PC-3 (cell line): ENCODE results near the gene HNRNPH3. TPM values are rescaled to one million over a fixed set of nuclear protein-coding genes. Genes with fewer than 3 reads are reported as not detected.

Experiments
- ATAC-seq: fragments of 200-7000 bp; cut with Tn5 transposase; 2 replicates; pipeline ENCODE4 v1.9.1; 2020; ENCODE audit warnings: mild to moderate bottlenecking, moderate library complexity
- BruUV-seq: library from RNA; stranded (reverse); fragments of 400-500 nt; replicated peaks from 2 replicates; lab custom pipeline; 2021; lab: Mats Ljungman, UMichigan
- CTCF ChIA-PET: fragments of 300-600 bp; sonication (Branson Sonifier 250); formaldehyde crosslinking; loops from one replicate; lab custom pipeline; 2022; ENCODE audit warnings: antibody characterized with exemption; lab: Charles Lee
- POLR2A ChIA-PET: fragments of 300-600 bp; sonication (Branson Sonifier 250); formaldehyde crosslinking; loops from one replicate; lab custom pipeline; 2022; ENCODE audit warnings: antibody characterized with exemption; ENCODE audit not compliant: unreplicated experiment; lab: Charles Lee
- DNase-seq: peaks from one replicate; pipeline ENCODE4 v3.0.0-alpha.2; 2015
- H2AFZ ChIP-seq: fragments of 300-600 bp; sonication (generic); 2 replicates; pipeline ENCODE4 v1.6.0; 2016; ENCODE audit warnings: antibody characterized with exemption, low read length
- H3F3A ChIP-seq: fragments of 300-600 bp; sonication (generic); one replicate; pipeline ENCODE4 v1.6.0; 2017; ENCODE audit warnings: antibody characterized with exemption, low read length, control low read depth, mild to moderate bottlenecking; ENCODE audit not compliant: unreplicated experiment
- H3K27ac ChIP-seq: fragments of 300-600 bp; sonication (generic); 2 replicates; pipeline ENCODE4 v1.5.1; 2016; ENCODE audit warnings: mild to moderate bottlenecking, low read length
- H3K27me3 ChIP-seq: fragments of 300-600 bp; sonication (generic); 2 replicates; pipeline ENCODE4 v1.6.1; 2016; ENCODE audit warnings: low read length, mixed read lengths
- H3K36me3 ChIP-seq: fragments of 300-600 bp; sonication (generic); 2 replicates; pipeline ENCODE4 v1.6.1; 2016; ENCODE audit warnings: low read depth, mixed run types, low read length, mixed read lengths
- H3K4me1 ChIP-seq: fragments of 300-600 bp; sonication (generic); 2 replicates; pipeline ENCODE4 v1.5.1; 2016; ENCODE audit warnings: low read length; ENCODE audit not compliant: insufficient read depth
- H3K4me2 ChIP-seq: fragments of 300-600 bp; sonication (generic); 2 replicates; pipeline ENCODE4 v1.6.0; 2016; ENCODE audit warnings: low read length
- H3K4me3 ChIP-seq: fragments of 300-600 bp; sonication (generic); 2 replicates; pipeline ENCODE4 v1.5.1; 2016; ENCODE audit warnings: mild to moderate bottlenecking, low read length, mixed read lengths
- H3K79me2 ChIP-seq: fragments of 300-600 bp; sonication (generic); 2 replicates; pipeline ENCODE4 v1.6.1; 2017; ENCODE audit warnings: low read length, mixed read lengths
- H3K9ac ChIP-seq: fragments of 300-600 bp; sonication (generic); 2 replicates; pipeline ENCODE4 v1.6.0; 2016; ENCODE audit warnings: mild to moderate bottlenecking, low read length
- H3K9me2 ChIP-seq: fragments of 300-600 bp; sonication (generic); replicated peaks from 2 replicates; pipeline ENCODE4 v1.6.1; 2016; ENCODE audit warnings: mixed run types, low read length, mixed read lengths
- H3K9me3 ChIP-seq: fragments of 300-600 bp; sonication (generic); 2 replicates; pipeline ENCODE4 v1.6.1; 2016; ENCODE audit warnings: low read length, mixed read lengths
- H4K20me1 ChIP-seq: fragments of 300-600 bp; sonication (generic); 2 replicates; pipeline ENCODE4 v1.6.1; 2016; ENCODE audit warnings: low read length, mixed read lengths
- CTCF ChIP-seq: fragments of 300-600 bp; sonication (generic); conservative IDR thresholded peaks from 2 replicates; pipeline ENCODE4 v1.5.1; 2017; ENCODE audit warnings: antibody characterized with exemption, low read depth, mild to moderate bottlenecking, low read length
- EZH2 ChIP-seq: fragments of 300-600 bp; sonication (generic); IDR thresholded peaks from one replicate; pipeline ENCODE4 v1.6.1; 2017; ENCODE audit warnings: antibody characterized with exemption, mild to moderate bottlenecking, low read length; ENCODE audit not compliant: unreplicated experiment
- EZH2phosphoT487 ChIP-seq: fragments of 300-600 bp; sonication (generic); IDR thresholded peaks from 2 replicates; pipeline ENCODE4 v1.6.1; 2018; ENCODE audit warnings: mild to moderate bottlenecking, antibody characterized with exemption, low read length, borderline replicate concordance
- intact Hi-C: fragments of 100-400 bp; cut with micrococcal nuclease; formaldehyde crosslinking; loops from 2 replicates; pipeline ENCODE4 v1.9.0; 2023
- total RNA-seq: library from RNA; depleted of rRNA; stranded (reverse); fragments of >200 nt; gene quantifications from 2 replicates; pipeline ENCODE4 v1.2.3, GENCODE V29; 2014

HNRNPH3 gene
- total RNA-seq, 1 experiment from 2014 or later = 40.5 TPM

GRCh38 chr10:68296843-68297663 is 34.8 kb upstream of the HNRNPH3 start:
- Histone ChIP-seq H2AFZ (no peak overlapping the region), H3K4me1 (peaks cover 7% of the 10 kb centered on the region; the same call in 1 of the 2 replicates), H3K4me3 (no peak overlapping the region), H3K9me2 (no peaks in the 10 kb centered on the region), H4K20me1 (no peaks in the 10 kb centered on the region), H3K79me2 (no peaks in the 10 kb centered on the region), H3K9me3 (no peaks in the 10 kb centered on the region), H3K36me3 (no peaks in the 10 kb centered on the region), H3F3A (no peaks in the 10 kb centered on the region), H3K27ac (no peak overlapping the region), H3K4me2 (no peak overlapping the region), H3K27me3 (no peaks in the 10 kb centered on the region), H3K9ac (no peak overlapping the region)
- no TSS peak for BruUV-seq
- DNase-seq (no peak), ATAC-seq (no peak)
- no peak for TF ChIP-seq EZH2phosphoT487
- TF ChIP-seq CTCF = no peak
- no peak for TF ChIP-seq EZH2
- intact Hi-C loops = no loop called here
- CTCF ChIA-PET = no interaction called here
- POLR2A ChIA-PET = no interaction called here

DNA sequence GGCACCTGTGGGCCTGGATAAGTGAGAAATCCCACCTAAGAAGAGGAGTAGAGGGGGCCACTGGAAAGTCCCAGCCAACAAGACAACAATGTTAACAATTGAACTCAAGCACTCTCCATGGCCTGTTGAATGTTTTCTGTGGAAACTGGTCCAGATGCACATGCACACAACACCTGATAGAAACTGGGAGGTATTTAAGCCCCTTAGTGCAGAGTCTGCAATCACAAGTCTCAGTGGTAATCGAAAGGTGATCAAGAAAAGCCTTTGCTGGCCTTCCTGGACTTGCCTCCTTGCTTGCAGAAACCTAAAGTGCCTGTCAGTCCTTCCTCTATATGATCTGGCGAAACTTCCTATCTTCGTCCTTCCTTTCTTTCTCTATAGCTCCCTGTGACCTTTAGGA is 30.6 kb upstream of the HNRNPH3 start:
- no peaks in the 10 kb centered on the region for H3K27me3 ChIP-seq
- H3K9me3 ChIP-seq = no peaks in the 10 kb centered on the region
- ChIA-PET POLR2A (interaction anchor here (0.5 kb wide), 1 partner anchor 194 kb away, joined by 3 read pairs; no protein-coding TSS in a partner anchor), CTCF (interaction anchor here (0.5 to 4.0 kb wide), 8 partner anchors 12 to 446 kb away, joined by 3 to 130 read pairs (median 4); no protein-coding TSS in a partner anchor)
- H3F3A ChIP-seq = no peaks in the 10 kb centered on the region
- no TSS peak for BruUV-seq
- no peaks in the 10 kb centered on the region for H4K20me1 ChIP-seq
- H3K4me1 ChIP-seq = peaks cover 8% of the 10 kb centered on the region; the same call in 1 of the 2 replicates
- no peaks in the 10 kb centered on the region for H3K9me2 ChIP-seq
- no peak overlapping the region for H3K4me3 ChIP-seq
- no peak for TF ChIP-seq EZH2phosphoT487
- no peak for TF ChIP-seq EZH2
- TF ChIP-seq CTCF = no peak
- intact Hi-C loops = no loop called here
- no peak overlapping the region for H3K27ac ChIP-seq
- H3K4me2 ChIP-seq = no peak overlapping the region
- ATAC-seq (no peak), DNase-seq (no peak)
- no peaks in the 10 kb centered on the region for H3K36me3 ChIP-seq
- H3K9ac ChIP-seq = no peak overlapping the region
- H3K79me2 ChIP-seq = no peaks in the 10 kb centered on the region
- H2AFZ ChIP-seq = no peak overlapping the region
